SK-N-SH treated with all-trans-retinoic acid at 6 μM for 48 hours (cell line): ENCODE measurements around the gene TTPAL.

Source experiments
- ATAC-seq: fragments of 200-7000 bp; cut with Tn5 transposase; 3 replicates; pipeline ENCODE4 v1.9.1; 2020; ENCODE audit warnings: mild to moderate bottlenecking, moderate library complexity
- ARNTL ChIP-seq: fragments of 450-650 bp; formaldehyde crosslinking; IDR thresholded peaks from 2 replicates; pipeline ENCODE4 v1.5.0; 2020; ENCODE audit warnings: low read depth, mild to moderate bottlenecking, moderate library complexity, borderline replicate concordance
- BACH2 ChIP-seq: fragments of 250-450 bp; sonication (Bioruptor Pico); IDR thresholded peaks from 2 replicates; pipeline ENCODE4 v1.9.0; 2021; ENCODE audit warnings: mild to moderate bottlenecking, borderline replicate concordance
- CSDC2 ChIP-seq: fragments of 250-450 bp; sonication (Bioruptor Pico); IDR thresholded peaks from 2 replicates; pipeline ENCODE4 v1.5.0; 2020; ENCODE audit warnings: mild to moderate bottlenecking, moderate library complexity
- CSRNP3 ChIP-seq: fragments of 250-450 bp; sonication (Bioruptor Pico); IDR thresholded peaks from 2 replicates; pipeline ENCODE4 v1.5.1; 2021; ENCODE audit warnings: mild to moderate bottlenecking, moderate library complexity
- ESRRG ChIP-seq: fragments of 250-450 bp; sonication (Bioruptor Pico); IDR thresholded peaks from 2 replicates; pipeline ENCODE4 v1.6.1; 2021; ENCODE audit warnings: mild to moderate bottlenecking
- GLIS3 ChIP-seq: fragments of 250-450 bp; sonication (Bioruptor Pico); IDR thresholded peaks from 2 replicates; pipeline ENCODE4 v1.5.0; 2020; ENCODE audit warnings: mild to moderate bottlenecking, moderate library complexity
- ISL1 ChIP-seq: fragments of 250-450 bp; sonication (Bioruptor Pico); IDR thresholded peaks from 2 replicates; pipeline ENCODE4 v2.1.2; 2022; ENCODE audit warnings: mild to moderate bottlenecking, moderate library complexity
- OSR1 ChIP-seq: fragments of 250-450 bp; sonication (Bioruptor Pico); IDR thresholded peaks from 2 replicates; pipeline ENCODE4 v1.8.0; 2022; ENCODE audit warnings: moderate library complexity, mild to moderate bottlenecking, inconsistent platforms
- PATZ1 ChIP-seq: fragments of 250-450 bp; sonication (Bioruptor Pico); IDR thresholded peaks from 2 replicates; pipeline ENCODE4 v1.8.0; 2020; ENCODE audit warnings: mild to moderate bottlenecking, moderate library complexity, borderline replicate concordance
- PPARA ChIP-seq: fragments of 250-450 bp; sonication (Bioruptor Pico); IDR thresholded peaks from 2 replicates; pipeline ENCODE4 v1.5.0; 2020; ENCODE audit warnings: mild to moderate bottlenecking, borderline replicate concordance
- RARB ChIP-seq: fragments of 250-450 bp; sonication (Bioruptor Pico); IDR thresholded peaks from 2 replicates; pipeline ENCODE4 v1.8.0; 2021; ENCODE audit warnings: mild to moderate bottlenecking, moderate library complexity
- SNAI2 ChIP-seq: fragments of 250-450 bp; sonication (Bioruptor Pico); IDR thresholded peaks from 2 replicates; pipeline ENCODE4 v1.5.0; 2020; ENCODE audit warnings: mild to moderate bottlenecking, moderate library complexity
- TCF4 ChIP-seq: fragments of 250-450 bp; sonication (Bioruptor Pico); IDR thresholded peaks from 2 replicates; pipeline ENCODE4 v1.8.0; 2021; ENCODE audit warnings: mild to moderate bottlenecking, moderate library complexity, borderline replicate concordance
- TSHZ2 ChIP-seq: fragments of 250-450 bp; sonication (Bioruptor Pico); IDR thresholded peaks from 2 replicates; pipeline ENCODE4 v1.5.0; 2020; ENCODE audit warnings: mild to moderate bottlenecking, moderate library complexity
- ZC3H10 ChIP-seq: fragments of 250-450 bp; sonication (Bioruptor Pico); IDR thresholded peaks from 2 replicates; pipeline ENCODE4 v1.5.1; 2021; ENCODE audit warnings: mild to moderate bottlenecking, moderate library complexity
- ZFP3 ChIP-seq: fragments of 250-450 bp; sonication (Bioruptor Pico); IDR thresholded peaks from 2 replicates; pipeline ENCODE4 v1.5.0; 2020; ENCODE audit warnings: mild to moderate bottlenecking, moderate library complexity
- ZFP30 ChIP-seq: fragments of 450-650 bp; formaldehyde crosslinking; IDR thresholded peaks from 2 replicates; pipeline ENCODE4 v1.5.0; 2022; ENCODE audit warnings: mild to moderate bottlenecking, moderate library complexity
- ZNF565 ChIP-seq: fragments of 450-650 bp; formaldehyde crosslinking; conservative IDR thresholded peaks from 2 replicates; pipeline ENCODE4 v1.5.0; 2020; ENCODE audit warnings: low read depth, mild to moderate bottlenecking, moderate library complexity
- ZNF70 ChIP-seq: fragments of 450-650 bp; formaldehyde crosslinking; IDR thresholded peaks from 2 replicates; pipeline ENCODE4 v1.5.0; 2020; ENCODE audit warnings: mild to moderate bottlenecking, moderate library complexity
- ZNF8 ChIP-seq: fragments of 450-650 bp; formaldehyde crosslinking; IDR thresholded peaks from 2 replicates; pipeline ENCODE4 v1.5.0; 2020; ENCODE audit warnings: mild to moderate bottlenecking, moderate library complexity

The TTPAL gene

GRCh38 chr20:44439318-44439717, 36.4 kb upstream of the TTPAL start:
- no peak for ATAC-seq
- TF ChIP-seq ZNF565 (no peak), OSR1 (no peak), ZC3H10 (CRISPR knock-in tag) (no peak), ZNF8 (no peak), SNAI2 (CRISPR knock-in tag) (no peak), TSHZ2 (CRISPR knock-in tag) (no peak), ESRRG (CRISPR knock-in tag) (no peak), CSRNP3 (no peak), CSDC2 (CRISPR knock-in tag) (no peak), ISL1 (no peak)

GRCh38 chr20:44442298-44443070, 33.2 kb upstream of the TTPAL start:
- TF ChIP-seq ISL1 = no peak
- TF ChIP-seq TCF4 (CRISPR knock-in tag) = no peak
- no peak for TF ChIP-seq GLIS3 (CRISPR knock-in tag)
- no peak for TF ChIP-seq OSR1
- no peak for TF ChIP-seq ESRRG (CRISPR knock-in tag)
- no peak for TF ChIP-seq CSDC2 (CRISPR knock-in tag)
- TF ChIP-seq ZNF565 = no peak
- TF ChIP-seq CSRNP3 = no peak
- TF ChIP-seq BACH2 = no peak
- TF ChIP-seq ZFP30 (CRISPR knock-in tag) = no peak
- TF ChIP-seq TSHZ2 (CRISPR knock-in tag) = no peak
- no peak for TF ChIP-seq ZNF70 (CRISPR knock-in tag)
- TF ChIP-seq ZFP3 = no peak
- TF ChIP-seq SNAI2 (CRISPR knock-in tag) = no peak
- TF ChIP-seq RARB (CRISPR knock-in tag) = no peak
- TF ChIP-seq PPARA (CRISPR knock-in tag) = no peak
- TF ChIP-seq ARNTL (CRISPR knock-in tag) = no peak
- ATAC-seq = no peak

GRCh38 chr20:44445742-44446710, 29.6 kb upstream of the TTPAL start:
- TF ChIP-seq PATZ1 (no peak), ZFP3 (no peak)
- ATAC-seq = no peak
